GM12892 (cell line): ENCODE measurements around the gene RABEP2.

Experiments used
- POLR2A ChIP-seq: IDR thresholded peaks from 2 replicates; pipeline ENCODE4 v1.6.1; 2011; ENCODE audit warnings: low read depth, low read length, control low read depth
- POLR2AphosphoS5 ChIP-seq: IDR thresholded peaks from 2 replicates; pipeline ENCODE4 v1.6.1; 2011; ENCODE audit warnings: low read depth, low read length, control low read depth

DNA sequence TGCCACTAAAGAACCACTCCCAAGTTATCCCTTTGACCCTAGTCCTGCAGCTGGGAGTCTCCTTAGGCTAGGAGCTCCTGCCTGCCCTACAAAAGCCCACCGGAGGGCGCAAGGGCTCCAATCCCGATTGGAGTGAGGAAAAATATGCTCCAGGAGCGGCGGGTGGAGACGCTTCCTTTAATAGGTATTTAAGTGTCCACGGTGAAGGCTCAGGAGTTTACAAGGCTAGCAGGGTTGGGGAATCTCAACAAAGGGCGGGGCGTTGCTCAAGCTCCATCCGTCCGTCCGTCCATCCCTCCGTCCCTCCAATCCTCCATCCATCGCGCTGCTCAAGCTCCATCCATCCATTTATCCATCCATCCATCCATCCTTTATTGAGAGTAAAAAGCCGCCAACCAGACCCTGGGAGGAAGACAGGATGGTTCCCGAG is 49.0 kb upstream of the RABEP2 start:
- no peak for TF ChIP-seq POLR2A
- TF ChIP-seq POLR2AphosphoS5: no peak
